Hepatocyte (in vitro differentiated cells): ENCODE measurements around the gene HYPK. TPM values are rescaled to one million over a fixed set of nuclear protein-coding genes. Genes with fewer than 3 reads are reported as not detected.

Experiments
- DNase-seq: peaks from one replicate; pipeline ENCODE4 v3.0.0-alpha.2; 2016; ENCODE audit warnings: low spot score
- H2AFZ ChIP-seq: fragments of 200-600 bp; sonication (generic); 2 replicates; pipeline ENCODE4 v1.6.0; 2016; ENCODE audit warnings: antibody characterized with exemption, mild to moderate bottlenecking
- H3K27ac ChIP-seq: fragments of 200-600 bp; sonication (generic); 2 replicates; pipeline ENCODE4 v1.5.1; 2016; ENCODE audit warnings: mild to moderate bottlenecking
- H3K27me3 ChIP-seq: fragments of 200-600 bp; sonication (generic); 2 replicates; pipeline ENCODE4 v1.6.1; 2016
- H3K36me3 ChIP-seq: fragments of 200-600 bp; sonication (generic); replicated peaks from 2 replicates; pipeline ENCODE4 v1.5.1; 2016; ENCODE audit warnings: low read depth; ENCODE audit not compliant: insufficient read depth
- H3K4me1 ChIP-seq: fragments of 200-600 bp; sonication (generic); 2 replicates; pipeline ENCODE4 v1.5.1; 2016; ENCODE audit warnings: mild to moderate bottlenecking, moderate library complexity; ENCODE audit not compliant: insufficient read depth
- H3K4me2 ChIP-seq: fragments of 200-600 bp; sonication (generic); 2 replicates; pipeline ENCODE4 v1.6.0; 2016
- H3K4me3 ChIP-seq: fragments of 200-600 bp; sonication (generic); 2 replicates; pipeline ENCODE4 v1.5.1; 2016; ENCODE audit warnings: mild to moderate bottlenecking
- H3K79me2 ChIP-seq: fragments of 200-600 bp; sonication (generic); 2 replicates; pipeline ENCODE4 v1.6.0; 2017; ENCODE audit warnings: mild to moderate bottlenecking
- H3K9me2 ChIP-seq: fragments of 200-600 bp; sonication (generic); replicated peaks from 2 replicates; pipeline ENCODE4 v1.6.0; 2017; ENCODE audit warnings: mild to moderate bottlenecking; ENCODE audit not compliant: insufficient read depth
- H3K9me3 ChIP-seq: fragments of 200-600 bp; sonication (generic); 2 replicates; pipeline ENCODE4 v1.5.1; 2016; ENCODE audit warnings: low read depth, mild to moderate bottlenecking
- H4K20me1 ChIP-seq: fragments of 200-600 bp; sonication (generic); 2 replicates; pipeline ENCODE4 v1.6.0; 2016; ENCODE audit warnings: mild to moderate bottlenecking; ENCODE audit not compliant: insufficient read depth, poor library complexity, severe bottlenecking
- EZH2 ChIP-seq: fragments of 200-600 bp; sonication (generic); IDR thresholded peaks from 2 replicates; pipeline ENCODE4 v1.6.1; 2016; ENCODE audit warnings: antibody characterized with exemption, mild to moderate bottlenecking, borderline replicate concordance
- EZH2phosphoT487 ChIP-seq: fragments of 200-600 bp; sonication (generic); IDR thresholded peaks from one replicate; pipeline ENCODE4 v1.6.1; 2018; ENCODE audit warnings: antibody characterized with exemption, mild to moderate bottlenecking, low read depth, moderate library complexity; ENCODE audit not compliant: unreplicated experiment, severe bottlenecking
- WGBS: methylation state at CpG from one replicate; pipeline ENCODE4 v1.1.6; 2016; ENCODE audit warnings: low lambda C conversion rate; ENCODE audit errors: missing lambda C conversion rate; 5-methylcytosine and 5-hydroxymethylcytosine counted together
- polyA plus RNA-seq: library from polyadenylated mRNA; unstranded; fragments of >200 nt; fragmentation: Nextera tagmentation; extraction: Ambion mirVana; gene quantifications from 2 replicates; pipeline ENCODE4 v1.2.1, GENCODE V29; 2016
- total RNA-seq: library from RNA; depleted of rRNA; stranded (reverse); fragments of >200 nt; gene quantifications from 2 replicates; pipeline ENCODE4 v1.2.3, GENCODE V29; 2014
- TF ChIP-seq, protein P1 (sequence below): fragments of 200-600 bp; sonication (generic); IDR thresholded peaks from 2 replicates; pipeline ENCODE4 v1.5.1; 2016; ENCODE audit warnings: antibody characterized with exemption, mild to moderate bottlenecking; ENCODE audit not compliant: poor library complexity

The HYPK gene
- total and polyA plus RNA-seq, 2 experiments from 2014 or later: 5.8 to 12.8 TPM

DNA sequence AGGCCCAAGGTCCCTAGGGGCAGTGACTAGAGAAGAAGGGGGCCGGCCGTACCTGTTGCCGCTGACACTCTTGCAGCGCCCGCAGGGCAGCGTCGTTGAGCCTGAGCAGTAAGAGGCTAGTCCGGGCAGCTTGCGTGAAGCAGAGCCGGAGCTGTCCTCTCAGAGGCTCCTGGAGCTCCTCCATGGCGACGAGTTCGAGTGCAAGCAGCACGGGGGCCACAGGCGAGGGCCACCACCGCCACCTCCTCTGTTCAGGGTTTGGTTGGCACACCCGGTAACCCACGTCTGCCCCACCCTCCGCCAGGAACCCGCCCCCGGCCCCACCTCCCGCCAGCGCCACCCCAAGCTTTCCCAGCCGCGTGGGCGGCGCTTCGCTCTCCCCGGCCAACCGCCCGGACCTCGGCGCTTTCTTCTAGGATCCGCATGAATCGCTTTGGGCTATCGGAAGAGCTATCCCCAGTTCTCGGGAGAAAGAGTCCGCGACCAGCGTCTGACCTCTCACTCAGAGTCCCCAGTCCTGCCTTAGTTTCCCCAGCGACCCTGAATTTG lies 23.6 kb upstream of the HYPK start, which contains the start of gene ELL3:
TSS of gene ELL3 (minus strand) at position 249 of the 549 bp plus-strand sequence. CDS start at position 184, 65 bp downstream.
- H3K9me3 ChIP-seq: no peaks in the 10 kb centered on the region
- peak within 1 kb of the TSS; percentile 57 for H3K4me3 ChIP-seq
- H2AFZ ChIP-seq: peak within 1 kb of the TSS; percentile 91
- DNase-seq: peak; percentile 85
- H3K4me1 ChIP-seq: peaks cover 5% of the 10 kb centered on the region
- H3K27ac ChIP-seq: peak within 1 kb of the TSS; percentile 72
- WGBS: 1% methylated on average over 25 of the region's 41 CpGs
- TF ChIP-seq EZH2phosphoT487 (no peak), EZH2 (no peak)
- TF ChIP-seq, protein P1, sequence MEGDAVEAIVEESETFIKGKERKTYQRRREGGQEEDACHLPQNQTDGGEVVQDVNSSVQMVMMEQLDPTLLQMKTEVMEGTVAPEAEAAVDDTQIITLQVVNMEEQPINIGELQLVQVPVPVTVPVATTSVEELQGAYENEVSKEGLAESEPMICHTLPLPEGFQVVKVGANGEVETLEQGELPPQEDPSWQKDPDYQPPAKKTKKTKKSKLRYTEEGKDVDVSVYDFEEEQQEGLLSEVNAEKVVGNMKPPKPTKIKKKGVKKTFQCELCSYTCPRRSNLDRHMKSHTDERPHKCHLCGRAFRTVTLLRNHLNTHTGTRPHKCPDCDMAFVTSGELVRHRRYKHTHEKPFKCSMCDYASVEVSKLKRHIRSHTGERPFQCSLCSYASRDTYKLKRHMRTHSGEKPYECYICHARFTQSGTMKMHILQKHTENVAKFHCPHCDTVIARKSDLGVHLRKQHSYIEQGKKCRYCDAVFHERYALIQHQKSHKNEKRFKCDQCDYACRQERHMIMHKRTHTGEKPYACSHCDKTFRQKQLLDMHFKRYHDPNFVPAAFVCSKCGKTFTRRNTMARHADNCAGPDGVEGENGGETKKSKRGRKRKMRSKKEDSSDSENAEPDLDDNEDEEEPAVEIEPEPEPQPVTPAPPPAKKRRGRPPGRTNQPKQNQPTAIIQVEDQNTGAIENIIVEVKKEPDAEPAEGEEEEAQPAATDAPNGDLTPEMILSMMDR: no peak
- H4K20me1 ChIP-seq: no peaks in the 10 kb centered on the region
- no peaks in the 10 kb centered on the region for H3K9me2 ChIP-seq
- no peaks in the 10 kb centered on the region for H3K36me3 ChIP-seq
- H3K4me2 ChIP-seq: peak within 1 kb of the TSS; percentile 82
- no peaks in the 10 kb centered on the region for H3K79me2 ChIP-seq
- no peaks in the 10 kb centered on the region for H3K27me3 ChIP-seq

DNA sequence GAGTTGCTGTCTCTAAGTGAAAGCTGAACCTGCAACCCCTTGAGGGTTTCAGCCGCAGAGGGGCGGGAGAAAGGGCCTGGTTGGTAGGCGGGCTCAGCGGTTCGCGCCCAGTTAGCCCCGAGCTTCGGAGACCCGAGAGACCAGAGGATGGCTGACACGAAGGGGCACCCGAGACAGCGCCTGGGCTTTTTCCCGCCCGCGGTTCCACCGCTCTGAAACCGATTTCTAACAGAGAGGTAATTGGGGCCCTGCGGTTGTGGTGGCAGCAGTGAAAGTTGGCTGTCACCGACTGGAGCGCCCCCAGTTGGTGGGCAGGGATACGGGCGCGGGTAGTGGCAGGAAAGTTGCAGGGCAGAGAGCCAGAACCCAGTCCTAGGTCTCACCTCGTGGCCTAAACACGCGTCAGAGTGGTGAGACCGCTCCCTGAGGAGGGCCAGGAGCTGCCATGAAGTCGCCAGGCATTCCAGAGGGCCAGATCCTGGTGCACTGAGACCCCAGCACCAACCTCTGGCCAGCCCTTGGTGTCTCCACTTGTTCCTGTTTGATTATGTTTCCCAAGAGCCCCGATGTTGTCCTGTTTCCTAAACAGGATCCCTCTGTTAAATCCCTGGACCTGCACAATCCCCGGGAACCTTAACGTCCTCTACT lies 23.0 kb upstream of the HYPK start:
- Histone ChIP-seq H3K9me2 (no peaks in the 10 kb centered on the region), H3K27ac (peak overlapping the region; percentile 72), H3K36me3 (no peaks in the 10 kb centered on the region), H3K4me2 (peak overlapping the region; percentile 82), H3K9me3 (no peaks in the 10 kb centered on the region), H4K20me1 (no peaks in the 10 kb centered on the region), H3K79me2 (no peaks in the 10 kb centered on the region), H3K27me3 (no peaks in the 10 kb centered on the region), H3K4me3 (peak overlapping the region; percentile 57), H2AFZ (peak overlapping the region; percentile 91), H3K4me1 (peaks cover 5% of the 10 kb centered on the region)
- 7% methylated on average over 31 of the region's 31 CpGs for WGBS
- DNase-seq: peak; percentile 86
- TF ChIP-seq, protein P1: peak; percentile 86
- no peak for TF ChIP-seq EZH2phosphoT487

DNA sequence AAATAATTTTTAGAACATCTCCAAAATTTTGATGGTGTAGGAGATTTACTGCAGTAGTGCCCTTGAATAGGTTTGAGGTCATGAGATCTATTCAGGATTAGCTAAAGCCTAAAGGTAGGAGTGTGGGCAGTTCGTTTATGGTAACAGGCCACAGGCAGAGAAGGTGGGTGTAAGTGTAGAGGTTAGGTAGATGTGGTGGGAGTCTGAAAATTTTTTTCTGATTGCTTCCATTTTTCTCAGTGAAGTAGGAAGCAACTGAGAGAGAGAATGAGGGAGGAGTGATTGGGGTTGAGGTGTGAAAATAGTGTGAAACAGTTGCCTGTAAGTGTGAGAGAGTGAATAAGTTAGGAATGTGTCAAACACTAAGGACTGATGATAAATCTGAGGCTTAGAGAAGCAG lies 21.4 kb upstream of the HYPK start:
- no peak for DNase-seq
- Histone ChIP-seq H3K36me3 (no peaks in the 10 kb centered on the region), H3K79me2 (no peaks in the 10 kb centered on the region), H3K4me2 (no peak overlapping the region), H3K9me3 (no peaks in the 10 kb centered on the region), H2AFZ (no peak overlapping the region), H3K4me1 (peaks cover 5% of the 10 kb centered on the region), H3K27ac (no peak overlapping the region), H3K9me2 (no peaks in the 10 kb centered on the region), H3K27me3 (no peaks in the 10 kb centered on the region), H3K4me3 (no peak overlapping the region), H4K20me1 (no peaks in the 10 kb centered on the region)
- WGBS: 90% methylated on average over 1 of the region's 1 CpG
- TF ChIP-seq, protein P1: no peak
- no peak for TF ChIP-seq EZH2phosphoT487
- TF ChIP-seq EZH2: no peak
